Heart right ventricle (tissue), 16 donors: ENCODE results near the gene FHAD1. TPM values are rescaled to one million over a fixed set of nuclear protein-coding genes. Genes with fewer than 3 reads are reported as not detected.
A peak's percentile ranks its signal among the peaks of the same experiment; 100 is the strongest.

Experiments used
- ATAC-seq, 8 donors: fragments of 200-7000 bp; cut with Tn5 transposase; one replicate each; pipeline ENCODE4 v1.9.1; 2020; ENCODE audit warnings: mild to moderate bottlenecking in 8 of 8, moderate library complexity in 8 of 8, moderate number of reproducible peaks in 1 of 8
- DNase-seq, 2 donors: peaks; one replicate each; pipeline ENCODE4 v3.0.0-alpha.2; 2020
- H3K27ac ChIP-seq, 10 donors: fragments of 200-600 bp; sonication (generic) in 2 of 10; one replicate each; pipeline versions ENCODE4 v1.5.0 to v1.8.0; 2020 to 2022; ENCODE audit warnings: mild to moderate bottlenecking in 3 of 10
- H3K27me3 ChIP-seq, 7 donors: fragments of 200-600 bp; one replicate each; pipeline ENCODE4 v1.8.0; 2021 to 2022; ENCODE audit warnings: mild to moderate bottlenecking in 2 of 7
- H3K36me3 ChIP-seq, 9 donors: fragments of 200-600 bp; sonication (generic) in 1 of 9; one replicate each; pipeline versions ENCODE4 v1.5.0 to v1.8.0; 2020 to 2022; ENCODE audit warnings: mild to moderate bottlenecking in 2 of 9
- H3K4me1 ChIP-seq, 9 donors: fragments of 200-600 bp; sonication (generic) in 1 of 9; one replicate each; pipeline versions ENCODE4 v1.5.0 to v1.8.0; 2020 to 2022; ENCODE audit warnings: mild to moderate bottlenecking in 4 of 9
- H3K4me3 ChIP-seq, 10 donors: fragments of 200-600 bp; sonication (generic) in 2 of 10; one replicate each; pipeline versions ENCODE4 v1.5.0 to v1.8.0; 2020 to 2022; ENCODE audit warnings: mild to moderate bottlenecking in 7 of 10, moderate library complexity in 2 of 10
- H3K9me3 ChIP-seq, 11 donors: fragments of 200-600 bp in 10 of 11; sonication (generic) in 2 of 11; one replicate each; pipeline versions ENCODE4 v1.5.0 to v1.8.0; 2013 to 2022; ENCODE audit warnings: mild to moderate bottlenecking in 2 of 11, control low read depth in 1 of 11, moderate library complexity in 1 of 11
- CTCF ChIP-seq, 9 donors: fragments of 200-600 bp; sonication (generic) in 2 of 9; IDR thresholded peaks; one replicate each; pipeline versions ENCODE4 v1.5.0 to v1.8.0; 2021 to 2022; ENCODE audit warnings: antibody characterized with exemption in 9 of 9, mild to moderate bottlenecking in 5 of 9, moderate library complexity in 1 of 9
- WGBS, 2 donors: extraction: QIAGEN DNeasy Blood & Tissue Kit; methylation state at CpG; one replicate each; pipeline ENCODE4 v1.1.7; 2013; ENCODE audit warnings: inconsistent platforms in 1 of 2; 5-methylcytosine and 5-hydroxymethylcytosine counted together
- intact Hi-C, 10 donors: fragments of 100-400 bp; cut with DNase I; formaldehyde crosslinking; loops; one replicate each; pipeline versions ENCODE4 v1.11.1 to v1.14.2; 2022
- polyA plus RNA-seq, 2 donors: library from polyadenylated mRNA; stranded (reverse); fragments of 200-250 nt; gene quantifications; one replicate each; pipeline ENCODE4 v1.2.3, GENCODE V29; 2013
- total RNA-seq, 10 donors: library from RNA; stranded (reverse); fragmentation: NEBNext Ultra II Directional in 3 of 10; extraction: Animal tissue kit (Norgen Biotek cat#: 25700) in 3 of 10; gene quantifications; one replicate each; pipeline versions ENCODE4 v1.2.1 to v1.2.4, GENCODE V29; 2021 to 2023
- donor health status: Arrhythmogenic right ventricular cardiomyopathy.
- donor health status: ischemic (EF 13 %, LVEDD 7.1; RV severe dilation, severe dysfunction).
- donor health status: healthy with polysubstance abuse.
- donor health status: DM: no; HTN: yes; CAD: no.
- donor health status: DM: no; HTN: no; CAD: no.
- donor health status: ischemic (EF 25% LVEDD 6.9; RV normal size, moderate dysfunction).
- donor health status: ischemic (EF 25% LVEDD 5.7; RV mildly dilated, moderate dysfunction).
- donor health status: healthy.
- donor health status: DM: yes; HTN: yes; CAD: no.
- donor health status: Ischemic cardiomyopathy.
- donor health status: ischemic (EF 35%, LVEDD 5.7; RV mildly dilated, moderate dysfunction).
- donor health status: nonischemic (EF 11% LVEDD 7.7; RV severe dilation, severe dysfunction).
- donor health status: DM: yes; HTN: yes; CAD: no.
- donor health status: PGD.
- donor health status: ischemic (EF 29% LVEDD 5.4; RV normal size, mild dysfunction).
- donor health status: nonischemic (EF 23%, LVEDD 6.1; RV moderate dilation, normal function).

The FHAD1 gene
- total and polyA plus RNA-seq, 12 donors: 0.06 to 1.0 (median 0.12) TPM; not detected in 5

- 95 to 96% methylated on average over 4 of the region's 4 CpGs for WGBS, 2 donors
- no peak for DNase-seq
These were observed 78.5 kb downstream of the FHAD1 start for GRCh38 chr1:15325375-15326085.

GRCh38 chr1:15326691-15327588, 79.9 kb downstream of the FHAD1 start:
- no peak for TF ChIP-seq CTCF (IDR thresholded peaks at IDR 0.05)
- Histone ChIP-seq H3K4me3 (no peak overlapping the region), H3K27ac (no peak overlapping the region), H3K4me1 (peaks cover 3 to 43% (median 29%) of the 10 kb centered on the region in 9 donors), H3K27me3 (no peaks in the 10 kb centered on the region), H3K36me3 (no peaks in the 10 kb centered on the region), H3K9me3 (no peaks in the 10 kb centered on the region)
- no peak for DNase-seq
- intact Hi-C loops: loop anchor here in 5 of 10 donors (5.0 to 10.0 kb wide), 3 partner anchors 100 to 178 kb away; no protein-coding TSS in a partner anchor
- WGBS, 2 donors: 84% methylated on average over 30 of the region's 30 CpGs
- no peak for ATAC-seq

More at GRCh38 chr1:15325375-15326085, 78.5 kb downstream of the FHAD1 start:
- Histone ChIP-seq H3K4me3 (no peak overlapping the region), H3K27ac (no peak overlapping the region), H3K36me3 (no peaks in the 10 kb centered on the region), H3K4me1 (peaks cover 3 to 39% (median 29%) of the 10 kb centered on the region in 9 donors), H3K27me3 (no peaks in the 10 kb centered on the region), H3K9me3 (peaks cover 0 to 4% (median 0%) of the 10 kb centered on the region in 11 donors)
- peak in 1 of 9 donors; percentile 6 for TF ChIP-seq CTCF (IDR thresholded peaks at IDR 0.05)
- no peak for ATAC-seq
- intact Hi-C loops: loop anchor here in 5 of 10 donors (2.0 to 10.0 kb wide), 4 partner anchors 102 to 179 kb away; no protein-coding TSS in a partner anchor

GRCh38 chr1:15328351-15329103, 81.5 kb downstream of the FHAD1 start:
- peak; percentile 64 to 84 for DNase-seq
- Histone ChIP-seq H3K27me3 (peaks cover 0 to 4% (median 0%) of the 10 kb centered on the region in 7 donors), H3K4me1 (peaks cover 3 to 49% (median 26%) of the 10 kb centered on the region in 9 donors), H3K36me3 (no peaks in the 10 kb centered on the region), H3K9me3 (no peaks in the 10 kb centered on the region), H3K4me3 (peak overlapping the region in 3 of 10 donors; percentile 1 to 19 (median 19)), H3K27ac (peak overlapping the region in 9 of 10 donors; percentile 10 to 77 (median 59))
- ATAC-seq: peak; percentile 71 to 95 (median 88)
- intact Hi-C loops: loop anchor here in 5 of 10 donors (5.0 to 10.0 kb wide), 3 partner anchors 99 to 176 kb away; no protein-coding TSS in a partner anchor
- no peak for TF ChIP-seq CTCF (IDR thresholded peaks at IDR 0.05)
- 23 to 27% methylated on average over 18 of the region's 18 CpGs for WGBS, 2 donors
